H1 (cell line): ENCODE results near the gene C12orf76. TPM values are rescaled to one million over a fixed set of nuclear protein-coding genes. Genes with fewer than 3 reads are reported as not detected.

Experiments used
- ATF3 ChIP-seq: IDR thresholded peaks from 2 replicates; pipeline ENCODE4 v1.6.1; 2011; ENCODE audit warnings: low read depth, mild to moderate bottlenecking, low read length; ENCODE audit not compliant: insufficient read depth
- BRCA1 ChIP-seq: IDR thresholded peaks from 2 replicates; pipeline ENCODE4 v1.6.1; 2012; ENCODE audit warnings: low read depth, low read length, improper control_type of control experiment
- CBX8 ChIP-seq: fragments of 300-800, 300-1000 bp; sonication (generic); IDR thresholded peaks from 2 replicates; pipeline ENCODE4 v1.7.1; 2016; ENCODE audit warnings: low read depth, low read length, borderline replicate concordance
- CHD7 ChIP-seq: fragments of 300-600 bp; sonication (generic); IDR thresholded peaks from 2 replicates; pipeline ENCODE4 v1.7.1; 2012; ENCODE audit warnings: low read length, moderate library complexity, mild to moderate bottlenecking, inconsistent platforms; ENCODE audit not compliant: insufficient replicate concordance
- CTBP2 ChIP-seq: IDR thresholded peaks from 2 replicates; pipeline ENCODE4 v1.7.0; 2011; ENCODE audit warnings: borderline replicate concordance, mild to moderate bottlenecking, moderate library complexity, mixed read lengths, low read length; ENCODE audit not compliant: insufficient read depth, insufficient read length
- MAFK ChIP-seq: IDR thresholded peaks from 2 replicates; pipeline ENCODE4 v1.6.1; 2012; ENCODE audit warnings: low read depth, mild to moderate bottlenecking, improper control_type of control experiment, low read length
- RAD21 ChIP-seq, 2 experiments: IDR thresholded peaks in 1 of 2; conservative IDR thresholded peaks in 1 of 2; 2 replicates each; pipeline ENCODE4 v1.6.1; 2011; ENCODE audit warnings: low read depth in 2 of 2, low read length in 2 of 2, improper control_type of control experiment in 1 of 2, inconsistent platforms in 1 of 2, mild to moderate bottlenecking in 1 of 2, moderate library complexity in 1 of 2
- TBP ChIP-seq: IDR thresholded peaks from 2 replicates; pipeline ENCODE4 v1.6.1; 2011; ENCODE audit warnings: low read depth, low read length, improper control_type of control experiment
- YY1 ChIP-seq: IDR thresholded peaks from 2 replicates; pipeline ENCODE4 v1.6.1; 2011; ENCODE audit warnings: low read depth, mild to moderate bottlenecking, low read length
- polyA plus RNA-seq, 7 experiments: library from polyadenylated mRNA; depleted of rRNA in 3 of 7; stranded (reverse) in 5 of 7; unstranded in 2 of 7; fragments of >200 nt in 5 of 7; fragments of 200-250 nt in 2 of 7; gene quantifications; 1 replicate in 5 of 7; 2 replicates in 1 of 7; 4 replicates in 1 of 7; pipeline versions ENCODE4 v1.2.1 to v1.2.3, GENCODE V29; 2011 to 2013; ENCODE audit warnings: missing spikeins in 2 of 7, mixed read lengths in 2 of 7
- total RNA-seq: library from RNA; stranded (reverse); fragmentation: NEBNext Ultra II Directional; extraction: Animal tissue kit (Norgen Biotek cat#: 25700); gene quantifications from 2 replicates; pipeline ENCODE4 v1.2.1, GENCODE V29; 2021

C12orf76 gene
- total and polyA plus RNA-seq, 2 of the 8 experiments (the other 6 are each of a cell fraction or from before 2014, with no cell fraction given): 14.4 to 18.6 TPM

GRCh38 chr12:109995686-109996482, 52.4 kb downstream of the C12orf76 start, which contains the start of gene GIT2 (continued):
- no peak for TF ChIP-seq CHD7
- peak; percentile 72 for TF ChIP-seq ATF3
- TF ChIP-seq RAD21 (IDR thresholded peaks at IDR 0.05 in 1 of 2, conservative IDR thresholded peaks at IDR 0.05 in 1 of 2; ENCODE audit: low read depth in 2 of 2, low read length in 2 of 2): no peak
- TF ChIP-seq TBP: peak; percentile 52; the same call in 1 of the 2 replicates
- TF ChIP-seq CBX8: no peak
- peak; percentile 99 for TF ChIP-seq YY1
- no peak for TF ChIP-seq BRCA1
- no peak for TF ChIP-seq CTBP2
- no peak for TF ChIP-seq MAFK
